Keratinocyte (primary cell): ENCODE data around the gene KIAA0930. TPM values are rescaled to one million over a fixed set of nuclear protein-coding genes. Genes with fewer than 3 reads are reported as not detected.

ENCODE experiments used
- DNase-seq: peaks from one replicate; pipeline ENCODE4 v3.0.0-alpha.2; 2011; ENCODE audit warnings: low read depth, missing footprints, low spot score
- FAIRE-seq: peaks from 2 replicates; lab custom pipeline; 2011; peaks lifted over from hg19 to GRCh38; lab: Jason Lieb, UNC
- H2AFZ ChIP-seq: 2 replicates; pipeline ENCODE4 v1.6.0; 2012; ENCODE audit warnings: low read length, control low read depth, inconsistent platforms; ENCODE audit not compliant: control insufficient read depth
- H3K27ac ChIP-seq: 2 replicates; pipeline ENCODE4 v1.5.1; 2011; ENCODE audit warnings: low read length; ENCODE audit not compliant: control insufficient read depth, insufficient read depth
- H3K27me3 ChIP-seq: 3 replicates; pipeline ENCODE4 v1.6.0; 2011; ENCODE audit warnings: low read length; ENCODE audit not compliant: control insufficient read depth, insufficient read depth; ENCODE audit errors: extremely low read depth
- H3K36me3 ChIP-seq, 2 experiments: 2 replicates in 1 of 2; 3 replicates in 1 of 2; pipeline ENCODE4 v1.5.1; 2011; ENCODE audit warnings: low read length in 2 of 2, mild to moderate bottlenecking in 1 of 2; ENCODE audit not compliant: control insufficient read depth in 2 of 2, insufficient read depth in 2 of 2; ENCODE audit errors: extremely low read depth in 1 of 2
- H3K4me1 ChIP-seq: 3 replicates; pipeline ENCODE4 v1.5.1; 2011; ENCODE audit warnings: low read length; ENCODE audit not compliant: control insufficient read depth, insufficient read depth; ENCODE audit errors: extremely low read depth
- H3K4me2 ChIP-seq: 3 replicates; pipeline ENCODE4 v1.6.0; 2011; ENCODE audit warnings: low read depth, low read length; ENCODE audit not compliant: control insufficient read depth, insufficient read depth; ENCODE audit errors: extremely low read depth
- H3K4me3 ChIP-seq, 3 experiments: fragments of 200-600 bp in 1 of 3; sonication (generic) in 1 of 3; 2 replicates in 2 of 3; 3 replicates in 1 of 3; pipeline ENCODE4 v1.5.1; 2011 to 2016; ENCODE audit warnings: low read length in 3 of 3, mild to moderate bottlenecking in 3 of 3, control low read depth in 2 of 3, inconsistent platforms in 1 of 3, low read depth in 1 of 3, mixed read lengths in 1 of 3, mixed run types in 1 of 3, moderate library complexity in 1 of 3; ENCODE audit not compliant: control insufficient read depth in 2 of 3, insufficient read depth in 2 of 3; ENCODE audit errors: extremely low read depth in 1 of 3
- H3K79me2 ChIP-seq: 2 replicates; pipeline ENCODE4 v1.6.0; 2012; ENCODE audit warnings: low read length; ENCODE audit not compliant: control insufficient read depth, insufficient read depth
- H3K9ac ChIP-seq: 3 replicates; pipeline ENCODE4 v1.6.0; 2011; ENCODE audit warnings: low read length; ENCODE audit not compliant: control insufficient read depth, insufficient read depth; ENCODE audit errors: extremely low read depth
- H3K9me1 ChIP-seq: 3 replicates; pipeline ENCODE4 v1.6.0; 2011; ENCODE audit warnings: low read length; ENCODE audit not compliant: control insufficient read depth, insufficient read depth; ENCODE audit errors: extremely low read depth
- H3K9me3 ChIP-seq: 2 replicates; pipeline ENCODE4 v1.5.1; 2012; ENCODE audit warnings: low read depth, low read length; ENCODE audit not compliant: control insufficient read depth
- H4K20me1 ChIP-seq: 3 replicates; pipeline ENCODE4 v1.6.0; 2011; ENCODE audit warnings: low read length; ENCODE audit not compliant: control insufficient read depth, insufficient read depth; ENCODE audit errors: extremely low read depth
- CTCF ChIP-seq, 3 experiments: IDR thresholded peaks in 1 of 3; conservative IDR thresholded peaks in 1 of 3; optimal IDR thresholded peaks in 1 of 3; 2 replicates in 2 of 3; 3 replicates in 1 of 3; pipeline versions ENCODE3 to v1.5.1; 2011; ENCODE audit warnings: low read length in 3 of 3, mild to moderate bottlenecking in 3 of 3, moderate library complexity in 2 of 3, control low read depth in 1 of 3, inconsistent platforms in 1 of 3; ENCODE audit not compliant: insufficient read depth in 2 of 3; ENCODE audit errors: extremely low read depth in 1 of 3
- EZH2 ChIP-seq: IDR thresholded peaks from one replicate; pipeline ENCODE4 v1.6.1; 2012; ENCODE audit warnings: inconsistent platforms, mild to moderate bottlenecking, low read length, moderate library complexity
- dilution Hi-C: fragments of 300-500 bp; cut with MboI; formaldehyde crosslinking; loops from one replicate; pipeline ENCODE4 v1.7.0; 2020; ENCODE audit warnings: low sequenced_read_pairs; ENCODE audit not compliant: extremely low pct_ligation_motif_present
- polyA plus RNA-seq, 5 experiments: library from polyadenylated mRNA; depleted of rRNA in 3 of 5; stranded (reverse) in 3 of 5; stranded (forward) in 1 of 5; unstranded in 1 of 5; fragments of >200 nt; gene quantifications; 1 replicate in 1 of 5; 2 replicates in 3 of 5; 3 replicates in 1 of 5; pipeline versions ENCODE4 v1.2.1 to v1.2.3, GENCODE V29; 2011 to 2012; ENCODE audit warnings: missing spikeins in 2 of 5, low read depth in 1 of 5, low replicate concordance in 1 of 5

KIAA0930 gene
- polyA plus RNA-seq, 1 donor (not counting 4 experiments of a cell fraction or from before 2014, with no cell fraction given), result 115 TPM

GRCh38 chr22:45208696-45208992 lies 32.0 kb downstream of the KIAA0930 start:
- H3K4me3 ChIP-seq, result no peak overlapping the region
- H3K27ac ChIP-seq, result no peak overlapping the region
- TF ChIP-seq EZH2 (no peak), CTCF (optimal IDR thresholded peaks at IDR 0.05 in 1 of 3, IDR thresholded peaks at IDR 0.05 in 1 of 3, conservative IDR thresholded peaks at IDR 0.05 in 1 of 3; ENCODE audit: extremely low read depth in 1 of 3, insufficient read depth in 2 of 3, low read length in 3 of 3) (no peak)
- H3K9ac ChIP-seq, result no peak overlapping the region
- H2AFZ ChIP-seq, result no peak overlapping the region
- no peaks in the 10 kb centered on the region for H3K27me3 ChIP-seq
- FAIRE-seq (no peak), DNase-seq (no peak)
- peaks cover 31 to 38% of the 10 kb centered on the region in 2 experiments for H3K36me3 ChIP-seq
- peaks cover 19% of the 10 kb centered on the region for H3K4me1 ChIP-seq
- dilution Hi-C loops, result no loop called here
- H3K79me2 ChIP-seq, result peaks cover 54% of the 10 kb centered on the region
- H4K20me1 ChIP-seq, result peaks cover 27% of the 10 kb centered on the region
- H3K9me1 ChIP-seq, result no peaks in the 10 kb centered on the region
- no peak overlapping the region for H3K4me2 ChIP-seq
- no peaks in the 10 kb centered on the region for H3K9me3 ChIP-seq

GRCh38 chr22:45207981-45208664 lies 32.6 kb downstream of the KIAA0930 start:
- Histone ChIP-seq H2AFZ (no peak overlapping the region), H3K4me3 (no peak overlapping the region), H3K9me1 (no peaks in the 10 kb centered on the region), H3K9me3 (no peaks in the 10 kb centered on the region), H3K27me3 (no peaks in the 10 kb centered on the region), H3K36me3 (peaks cover 33 to 41% of the 10 kb centered on the region in 2 experiments), H3K79me2 (peaks cover 51% of the 10 kb centered on the region), H3K27ac (no peak overlapping the region), H3K4me1 (peaks cover 16% of the 10 kb centered on the region), H3K4me2 (no peak overlapping the region), H3K9ac (no peak overlapping the region), H4K20me1 (peaks cover 23% of the 10 kb centered on the region)
- TF ChIP-seq EZH2 (no peak), CTCF (optimal IDR thresholded peaks at IDR 0.05 in 1 of 3, IDR thresholded peaks at IDR 0.05 in 1 of 3, conservative IDR thresholded peaks at IDR 0.05 in 1 of 3; ENCODE audit: extremely low read depth in 1 of 3, insufficient read depth in 2 of 3, low read length in 3 of 3) (no peak)
- DNase-seq, result no peak
- FAIRE-seq, result peak; percentile 41
- dilution Hi-C loops, result no loop called here
